Fibroblast of skin of left quadriceps (primary cell): ENCODE results near the gene MAS1.
A peak's percentile ranks its signal among the peaks of the same experiment; 100 is the strongest.
"Not testable (repeated sequence)": the region's sequence is repeated elsewhere in the genome, so short reads cannot be mapped to it uniquely, and the experiment has no call there.

Experiments
- DNase-seq, 2 experiments: peaks; one replicate each; pipeline ENCODE4 v3.0.0-alpha.2; 2013; ENCODE audit warnings: low read depth in 2 of 2

The MAS1 gene

GRCh38 chr6:159890792-159891191 is at the start of gene MAS1:
Gene MAS1, plus strand, starts transcription at chr6:159890988. Its CDS starts 15,968 bp downstream, at chr6:159906956.
- no peak for DNase-seq

- no peak for DNase-seq
Observed at GRCh38 chr6:159842035-159842434, 48.8 kb upstream of the MAS1 start.

DNA sequence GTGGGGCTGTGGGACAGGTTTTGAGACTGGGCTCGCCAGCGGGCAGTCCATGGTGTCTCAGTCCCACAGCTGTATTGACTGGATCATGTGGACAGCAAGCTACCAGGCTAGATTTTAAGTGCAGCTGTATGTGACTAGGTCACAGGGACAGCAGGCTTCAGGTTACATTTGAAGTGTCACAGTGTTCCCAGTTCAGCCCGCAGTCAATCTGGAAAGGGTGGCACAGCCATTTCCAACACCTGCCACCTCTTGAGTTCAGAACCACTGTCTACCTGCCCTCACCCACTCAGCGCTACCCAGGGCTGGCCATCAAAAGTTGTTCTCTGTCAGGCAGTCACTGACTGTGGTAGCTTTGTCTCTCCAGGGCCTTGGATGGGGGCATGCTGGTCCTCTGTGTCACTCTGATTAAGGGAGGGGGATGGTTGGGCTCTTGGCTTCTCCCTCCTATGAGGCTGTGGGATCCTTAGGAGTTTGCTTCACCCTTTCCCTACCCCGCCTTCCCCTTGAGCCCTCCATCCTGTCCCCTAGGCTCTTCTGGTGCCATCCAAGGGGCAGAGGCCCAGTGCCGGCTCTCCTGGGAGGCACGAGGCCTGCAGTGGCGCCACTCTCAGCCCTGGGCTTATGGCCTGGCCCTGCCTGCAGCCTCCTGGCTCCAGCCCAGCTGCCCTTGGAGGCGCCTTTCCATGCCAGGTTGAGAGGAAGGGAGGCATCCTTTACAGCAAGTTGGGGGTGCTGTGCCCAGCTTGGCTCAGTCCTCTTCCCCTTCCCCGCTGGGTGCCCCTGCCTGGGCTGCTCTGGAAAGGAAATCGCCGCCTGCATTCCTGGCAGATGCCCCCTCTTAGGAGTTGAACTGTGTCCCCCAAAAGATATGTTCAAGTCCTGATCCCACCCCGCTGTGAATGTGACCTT is 45.8 kb upstream of the MAS1 start:
- no peak for DNase-seq

DNA sequence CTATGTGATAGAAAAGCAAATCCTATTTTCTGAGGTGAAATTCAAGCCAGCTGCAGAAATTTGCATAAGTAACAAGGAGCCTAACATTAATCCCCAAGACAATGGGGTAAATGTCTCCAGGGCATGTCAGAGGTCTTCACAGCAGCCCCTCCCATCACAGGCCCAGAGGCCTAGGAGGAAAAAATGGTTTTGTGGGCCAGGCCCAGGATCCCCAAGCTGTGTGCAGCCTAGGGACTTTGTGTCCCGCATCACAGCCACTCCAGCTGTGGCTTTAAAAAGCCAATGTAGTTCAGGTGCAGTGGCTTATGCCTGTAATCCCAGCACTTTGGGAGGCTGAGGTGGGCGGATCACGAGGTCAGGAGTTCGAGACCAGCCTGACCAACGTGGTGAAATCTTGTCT is 42.2 kb upstream of the MAS1 start:
- not testable (repeated sequence) for DNase-seq

DNA sequence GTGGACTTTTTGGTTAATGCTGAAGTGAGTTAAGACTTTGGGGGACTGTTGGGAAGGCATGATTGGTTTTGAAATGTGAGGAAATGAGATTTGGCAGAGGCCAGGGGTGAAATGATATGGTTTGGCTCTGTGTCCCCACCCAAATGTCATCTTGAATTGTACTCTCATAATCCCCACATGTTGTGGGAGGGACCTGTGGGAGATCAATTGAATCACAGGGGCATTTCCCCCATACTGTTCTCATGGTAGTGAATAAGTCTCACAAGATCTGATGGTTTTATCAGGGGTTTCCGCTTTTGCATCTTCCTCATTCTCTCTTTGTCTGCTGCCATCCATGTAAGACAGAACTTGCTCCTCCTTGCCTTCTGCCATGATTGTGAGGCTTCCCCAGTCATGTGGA is 40.9 kb upstream of the MAS1 start:
- not testable (repeated sequence) for DNase-seq

DNA sequence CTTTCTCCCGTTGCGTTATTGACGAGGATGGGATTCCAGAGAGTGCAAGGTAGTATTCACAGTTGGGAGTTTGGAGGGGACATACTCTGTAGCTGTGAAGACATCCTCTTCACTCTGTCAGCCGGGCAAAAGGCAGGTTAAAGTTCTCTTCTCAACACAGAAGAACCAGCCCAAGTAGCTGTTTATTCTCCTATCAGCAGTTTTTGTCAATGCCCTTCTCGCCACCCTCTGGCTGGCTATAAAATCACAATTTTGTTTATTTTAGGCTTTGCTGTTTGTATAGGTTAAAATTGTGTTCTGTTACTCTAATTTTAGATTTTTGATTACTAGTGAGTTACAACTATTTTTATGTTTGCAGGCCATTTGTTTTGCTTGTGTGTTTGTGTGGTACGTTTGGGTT is 37.9 kb upstream of the MAS1 start:
- DNase-seq: no peak

DNA sequence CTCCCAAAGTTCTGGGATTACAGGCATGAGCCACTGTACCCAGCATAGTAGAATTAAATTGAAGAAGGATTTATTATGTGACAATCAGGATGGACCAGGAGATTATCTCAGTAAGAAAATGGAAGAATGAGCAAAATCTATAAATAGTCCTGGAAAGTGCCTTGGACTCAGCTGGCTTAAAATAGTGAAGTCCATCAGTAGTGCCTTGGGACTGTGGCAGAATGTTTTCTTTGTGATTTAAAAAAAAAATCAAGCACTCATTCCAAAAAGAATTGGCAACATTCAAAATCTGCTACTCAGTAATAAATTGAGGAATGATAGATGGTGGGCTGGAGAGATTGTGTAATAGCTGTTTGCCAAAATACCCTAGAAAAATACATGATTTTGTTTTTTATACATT is 37.0 kb upstream of the MAS1 start:
- no peak for DNase-seq

DNA sequence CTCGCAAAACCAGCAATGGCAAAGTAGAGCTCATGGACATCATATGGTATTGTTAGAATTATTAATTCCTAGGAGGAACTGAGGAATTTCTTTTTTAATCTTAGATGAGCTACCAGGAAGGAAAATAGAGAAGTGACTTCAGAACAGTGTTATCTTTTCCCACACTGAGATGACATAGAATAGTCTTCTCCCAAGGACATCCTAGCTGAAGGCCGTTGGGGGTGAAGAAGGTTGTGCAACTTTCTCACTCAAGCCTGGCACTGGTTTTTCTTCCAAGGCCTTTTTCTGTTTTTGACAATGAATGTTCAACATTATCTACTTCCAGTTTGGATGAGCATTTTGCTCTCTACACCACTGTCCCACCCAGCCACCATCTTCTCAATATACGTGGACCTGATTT is 35.8 kb upstream of the MAS1 start:
- DNase-seq: no peak

DNA sequence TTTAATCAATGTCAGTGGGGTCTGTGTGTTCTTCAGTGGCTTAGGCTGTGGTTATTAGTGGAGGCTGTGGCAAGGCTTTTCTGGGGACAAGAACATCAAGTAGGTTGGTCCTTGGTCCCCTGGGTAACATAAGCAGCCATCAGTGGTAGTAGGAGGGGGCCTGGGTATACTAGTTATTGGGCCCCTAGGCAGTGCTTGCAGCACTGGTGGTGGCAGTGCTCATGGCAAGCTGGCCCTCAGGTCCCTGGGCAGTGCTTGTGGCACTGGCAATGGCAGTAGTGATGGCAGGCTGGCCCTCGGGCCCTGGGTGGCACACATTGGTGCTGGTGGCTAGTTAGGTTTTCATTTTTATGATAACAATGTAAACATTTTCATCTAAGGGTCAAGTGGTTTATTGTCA is 32.5 kb upstream of the MAS1 start:
- DNase-seq: no peak

DNA sequence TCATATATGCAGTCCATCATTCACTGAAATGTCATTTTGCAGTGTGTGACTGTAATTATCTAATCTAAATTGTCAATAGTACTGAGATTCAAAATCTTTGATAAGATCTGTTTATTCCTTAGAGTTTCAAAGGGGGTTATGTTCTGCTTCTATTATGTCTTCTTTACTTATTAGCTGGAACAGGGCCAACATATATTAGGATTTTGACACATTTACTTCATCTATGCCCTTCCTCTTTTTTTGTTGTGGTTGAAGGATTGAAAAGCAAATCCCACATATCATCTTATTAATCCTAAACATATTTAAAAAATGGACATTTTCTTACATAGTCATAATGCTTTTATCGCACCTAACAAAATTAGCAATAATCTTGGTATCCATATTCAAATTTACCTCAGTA is 30.3 kb upstream of the MAS1 start:
- no peak for DNase-seq

- no peak for DNase-seq
Observed at GRCh38 chr6:159862103-159862502, 28.7 kb upstream of the MAS1 start.

GRCh38 chr6:159863341-159863740 is 27.4 kb upstream of the MAS1 start:
- DNase-seq: peak; percentile 53 to 54

DNA sequence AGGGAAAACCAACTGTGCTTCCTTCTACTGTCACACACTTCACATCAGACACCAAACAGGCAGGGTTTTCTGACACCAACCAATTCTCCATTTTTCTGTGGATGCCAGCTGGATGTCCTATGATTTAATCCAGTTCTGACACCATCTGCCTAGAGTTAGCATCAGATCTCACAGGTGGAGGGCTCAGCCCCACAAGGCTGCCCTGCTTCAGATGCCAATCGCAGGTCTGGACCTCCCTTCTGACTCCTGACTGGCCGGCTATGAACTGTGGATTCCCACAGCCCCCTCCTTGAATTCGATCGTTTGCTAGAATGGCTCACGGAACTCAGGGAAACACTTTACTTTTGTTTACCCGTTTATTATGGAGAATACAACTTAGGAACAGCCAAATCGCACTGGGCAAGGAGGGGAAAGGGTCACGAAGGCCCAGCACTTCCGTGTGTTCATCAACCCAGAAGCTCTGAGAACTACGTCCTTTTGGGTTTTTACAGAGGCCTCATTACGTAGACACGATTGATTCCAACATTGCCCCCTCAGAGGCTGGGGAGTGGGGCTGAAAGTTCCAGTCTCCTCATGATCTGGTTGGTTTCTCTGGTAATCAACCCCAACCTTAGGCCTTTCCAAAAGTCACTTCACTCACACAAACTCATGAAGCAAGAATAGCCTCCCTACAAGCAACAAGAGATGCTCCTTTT is 25.4 kb upstream of the MAS1 start:
- no peak for DNase-seq

GRCh38 chr6:159866286-159867247 is 24.2 kb upstream of the MAS1 start:
- no peak for DNase-seq

GRCh38 chr6:159871241-159871640 is 19.5 kb upstream of the MAS1 start:
- no peak for DNase-seq

GRCh38 chr6:159871906-159872305 is 18.9 kb upstream of the MAS1 start:
- DNase-seq: no peak

GRCh38 chr6:159874435-159874834 is 16.4 kb upstream of the MAS1 start:
- DNase-seq: no peak

DNA sequence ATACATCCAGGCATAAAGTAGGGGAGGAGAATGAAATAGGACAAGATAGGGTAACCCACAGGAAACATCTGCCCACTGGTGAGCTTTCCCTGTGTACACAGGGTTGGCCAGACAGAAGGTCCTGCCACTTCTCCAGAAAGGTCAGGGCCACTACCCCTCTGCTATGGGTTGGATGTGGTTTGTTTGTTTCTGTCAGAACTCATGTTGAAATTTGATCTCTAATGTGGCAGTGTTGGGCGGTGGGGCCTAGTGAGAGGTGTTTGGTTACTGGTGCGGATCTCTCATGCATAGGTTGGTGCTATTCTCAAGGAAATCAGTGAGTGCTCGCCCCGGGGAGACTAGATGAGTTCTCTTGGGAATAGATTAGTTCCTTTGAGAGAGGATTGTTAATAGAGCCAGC is 15.6 kb upstream of the MAS1 start:
- no peak for DNase-seq

DNA sequence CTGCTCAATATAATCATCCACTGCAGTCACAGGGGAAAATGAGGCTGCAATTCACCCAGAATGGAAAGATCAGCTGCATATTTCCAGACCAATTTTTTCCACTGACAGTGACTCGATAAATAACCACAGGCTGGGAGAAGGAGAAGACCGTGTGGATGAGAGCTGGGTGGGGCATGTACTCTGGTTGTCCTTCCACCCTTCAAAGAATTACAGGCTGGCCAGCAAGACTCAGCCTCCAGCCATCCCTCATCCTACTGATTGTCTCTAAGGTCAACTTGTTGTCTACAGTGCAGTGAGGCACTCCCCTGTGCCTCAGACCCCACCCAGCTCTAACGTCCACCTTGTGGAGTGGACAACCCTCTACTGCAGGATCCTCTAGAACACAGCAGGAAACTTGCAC is 14.5 kb upstream of the MAS1 start:
- no peak for DNase-seq

DNA sequence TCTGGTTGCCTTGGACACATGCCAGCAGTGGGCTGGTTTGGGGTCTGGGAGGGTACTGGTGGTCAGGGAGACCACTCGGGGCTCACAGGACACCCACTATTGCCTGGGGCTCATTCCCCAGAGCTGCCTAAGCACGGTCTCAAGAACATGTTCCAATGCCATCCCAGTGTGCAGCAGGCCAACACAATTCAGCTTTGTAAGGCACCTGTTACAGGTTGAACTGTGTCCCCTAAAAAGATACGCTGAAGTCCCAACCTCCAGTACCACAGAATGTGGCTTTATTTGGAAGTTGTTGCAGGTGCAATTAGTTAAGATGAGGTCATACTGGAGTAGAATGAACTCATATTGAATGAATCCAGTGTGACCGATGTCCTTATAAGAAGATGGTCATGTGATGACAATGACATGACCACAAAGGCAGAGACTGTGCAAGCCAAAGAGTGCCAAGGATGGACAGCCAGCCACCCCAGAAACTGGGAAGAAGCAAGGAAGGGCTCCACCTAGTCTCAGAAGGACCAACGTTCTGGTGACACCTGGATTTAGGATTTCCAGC is 13.5 kb upstream of the MAS1 start:
- no peak for DNase-seq

DNA sequence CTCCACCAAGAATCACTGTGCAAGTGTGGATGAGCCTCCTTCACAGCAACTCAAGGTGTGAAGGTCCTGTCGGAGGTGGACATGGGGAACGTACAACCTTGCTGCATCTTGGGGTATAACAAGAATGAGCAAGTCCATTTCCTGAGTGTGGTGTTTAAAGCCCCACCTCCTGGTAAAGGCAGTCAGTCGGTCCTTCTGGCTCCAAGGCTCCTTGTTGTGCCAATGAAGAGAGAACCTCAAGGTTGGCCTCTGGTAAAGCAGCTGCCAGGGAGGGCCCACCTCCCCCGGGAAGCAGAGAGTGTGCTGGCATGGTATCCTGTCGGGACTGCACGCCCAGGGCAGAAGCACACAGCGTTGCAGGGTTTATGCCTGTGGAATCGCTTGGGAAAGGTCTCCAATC is 12.4 kb upstream of the MAS1 start:
- DNase-seq: no peak

- no peak for DNase-seq
Observed at GRCh38 chr6:159879856-159880255, 10.9 kb upstream of the MAS1 start.
